ENCODE results near the gene DNASE1L3. TPM values are rescaled to one million over a fixed set of nuclear protein-coding genes. Genes with fewer than 3 reads are reported as not detected.

Gene DNASE1L3
- total and polyA plus RNA-seq, 11 donors, result 0.44 to 4.1 (median 1.2) TPM

DNA sequence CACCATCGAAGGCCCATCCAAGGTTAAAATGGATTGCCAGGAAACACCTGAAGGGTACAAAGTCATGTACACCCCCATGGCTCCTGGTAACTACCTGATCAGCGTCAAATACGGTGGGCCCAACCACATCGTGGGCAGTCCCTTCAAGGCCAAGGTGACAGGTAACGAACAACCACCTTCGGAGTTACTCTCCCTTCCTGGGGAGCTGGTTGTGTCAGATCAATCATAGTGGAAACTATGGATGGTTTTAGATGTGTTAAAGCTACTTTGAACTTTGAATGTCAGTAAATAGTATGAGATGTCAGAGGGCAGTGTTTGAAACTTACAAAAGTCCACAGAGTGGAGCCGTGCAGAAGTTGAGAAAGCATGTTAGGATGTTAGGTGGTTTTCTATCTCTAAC is 42.3 kb downstream of the DNASE1L3 start:
- H3K27me3 ChIP-seq, result no peaks in the 10 kb centered on the region
- H3K9me3 ChIP-seq, result no peaks in the 10 kb centered on the region
- no peak overlapping the region for H3K4me3 ChIP-seq
- 80 to 96% (median 92%) methylated on average over 7 of the region's 7 CpGs for WGBS, 4 donors
- H3K27ac ChIP-seq, result peak overlapping the region in 9 of 12 donors; percentile 61 to 93 (median 85)
- peaks cover 0 to 51% (median 26%) of the 10 kb centered on the region in 12 donors for H3K4me1 ChIP-seq
- DNase-seq (no peak), ATAC-seq (no peak)
- intact Hi-C loops (cut with DNase I), result loop anchor here in 4 of 10 donors (5.0 to 10.0 kb wide), 4 partner anchors 51 to 274 kb away; partner anchors contain the start of gene FLNB (in 1 of the 4)
- no peak for TF ChIP-seq CTCF (IDR thresholded peaks at IDR 0.05)
- no peak for TF ChIP-seq POLR2A (IDR thresholded peaks at IDR 0.05)
- peaks cover 0 to 52% (median 30%) of the 10 kb centered on the region in 9 donors for H3K36me3 ChIP-seq

DNA sequence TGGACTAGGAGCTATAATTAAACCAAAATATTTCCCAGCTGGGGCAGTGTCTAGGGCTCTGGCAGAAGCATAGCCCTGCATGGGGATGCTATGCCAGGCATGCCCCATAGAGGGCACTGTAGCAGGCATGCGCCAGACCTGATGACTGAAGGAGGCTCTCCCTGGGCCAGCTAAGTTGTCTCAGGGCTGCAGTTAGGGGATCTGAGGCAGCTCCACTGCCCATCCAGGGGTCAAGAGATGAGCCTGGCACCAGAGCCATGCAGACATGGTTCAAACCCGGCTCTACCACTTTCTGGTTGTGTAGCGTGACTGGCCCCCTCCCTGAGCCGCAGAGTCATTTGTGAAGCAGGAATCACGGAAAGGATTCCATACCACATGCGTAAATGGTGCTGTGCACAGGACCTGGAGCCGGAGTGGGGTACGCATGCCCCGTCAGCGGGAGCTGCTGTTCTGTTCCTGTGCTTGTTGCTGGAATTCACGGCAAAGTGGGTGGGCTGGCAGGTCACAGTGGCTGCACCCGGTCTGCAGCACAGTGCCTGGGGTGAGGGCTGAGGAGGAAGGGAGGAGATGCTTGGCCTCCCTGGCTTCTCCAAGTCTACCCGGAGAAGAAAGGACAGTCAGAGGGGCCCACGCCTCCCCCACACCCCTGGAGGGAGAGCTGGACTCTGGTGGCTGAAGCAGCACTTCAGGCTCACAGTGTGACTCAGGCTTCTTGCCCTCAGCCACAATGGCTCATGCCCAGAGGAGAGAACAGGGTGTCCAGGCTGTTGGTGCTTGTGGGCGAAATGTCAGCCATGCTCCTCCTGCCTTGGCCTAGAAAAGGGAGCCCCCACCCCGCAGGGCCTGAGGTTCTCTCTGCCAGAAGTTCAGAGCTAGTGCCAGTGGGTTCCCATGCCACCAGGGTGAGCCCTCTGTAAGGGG is 43.1 kb downstream of the DNASE1L3 start:
- Histone ChIP-seq H3K4me3 (no peak overlapping the region), H3K4me1 (peaks cover 0 to 55% (median 32%) of the 10 kb centered on the region in 12 donors), H3K36me3 (peaks cover 0 to 57% (median 36%) of the 10 kb centered on the region in 9 donors), H3K27me3 (no peaks in the 10 kb centered on the region), H3K9me3 (no peaks in the 10 kb centered on the region), H3K27ac (peak overlapping the region in 11 of 12 donors; percentile 61 to 93 (median 85))
- DNase-seq (peak; percentile 71 to 83 (median 78)), ATAC-seq (peak; percentile 75 to 82 (median 78))
- intact Hi-C loops (cut with DNase I), result loop anchor here in 4 of 10 donors (5.0 to 10.0 kb wide), 4 partner anchors 50 to 273 kb away; partner anchors contain the start of gene FLNB (in 1 of the 4)
- WGBS, 4 donors, result 82 to 86% (median 82%) methylated on average over 14 to 16 of the region's 16 CpGs
- peak; percentile 79 to 94 (median 88) for TF ChIP-seq CTCF (IDR thresholded peaks at IDR 0.05)
- no peak for TF ChIP-seq POLR2A (IDR thresholded peaks at IDR 0.05)

- peaks cover 0 to 63% (median 36%) of the 10 kb centered on the region in 12 donors for H3K4me1 ChIP-seq
- TF ChIP-seq POLR2A (IDR thresholded peaks at IDR 0.05) (no peak), CTCF (IDR thresholded peaks at IDR 0.05) (no peak)
- H3K27me3 ChIP-seq, result no peaks in the 10 kb centered on the region
- peaks cover 0 to 6% (median 0%) of the 10 kb centered on the region in 12 donors for H3K9me3 ChIP-seq
- intact Hi-C loops (cut with DNase I), result loop anchor here in 4 of 10 donors (5.0 to 10.0 kb wide), 4 partner anchors 48 to 270 kb away; partner anchors contain the start of gene FLNB (in 1 of the 4)
- H3K27ac ChIP-seq, result peak overlapping the region; percentile 74 to 93 (median 84)
- peaks cover 0 to 59% (median 35%) of the 10 kb centered on the region in 9 donors for H3K36me3 ChIP-seq
- 54 to 60% (median 58%) methylated on average over 13 to 16 of the region's 16 CpGs for WGBS, 4 donors
- DNase-seq (no peak), ATAC-seq (peak in 2 of 4 donors; percentile 5 to 21)
- H3K4me3 ChIP-seq, result no peak overlapping the region
Measured at GRCh38 chr3:58164906-58165821, 45.6 kb downstream of the DNASE1L3 start.

Measured in heart left ventricle (tissue), 16 donors.